Right atrium auricular region (tissue), 2 donors: Measurements from ENCODE around the gene BMPR1A. TPM values are rescaled to one million over a fixed set of nuclear protein-coding genes. Genes with fewer than 3 reads are reported as not detected.

Source experiments
- DNase-seq: peaks from one replicate; pipeline ENCODE4 v3.0.0-alpha.2; 2019; ENCODE audit warnings: low spot score
- H3K27ac ChIP-seq, 2 donors: fragments of 200-600 bp; sonication (generic); 1 replicate in 1 of 2; 2 replicates in 1 of 2; pipeline ENCODE4 v1.5.1; 2016 to 2019
- H3K27me3 ChIP-seq, 2 donors: fragments of 200-600 bp; sonication (generic); one replicate each; pipeline versions ENCODE4 v1.5.1 to v1.6.0; 2017 to 2019
- H3K36me3 ChIP-seq: fragments of 200-600 bp; sonication (generic); one replicate; pipeline ENCODE4 v1.5.1; 2016
- H3K4me1 ChIP-seq, 2 donors: fragments of 200-600 bp; sonication (generic); one replicate each; pipeline versions ENCODE4 v1.5.1 to v1.6.0; 2017 to 2019
- H3K4me3 ChIP-seq, 2 donors: fragments of 200-600 bp; sonication (generic); 1 replicate in 1 of 2; 2 replicates in 1 of 2; pipeline ENCODE4 v1.5.1; 2017 to 2019; ENCODE audit warnings: mild to moderate bottlenecking in 1 of 2, moderate library complexity in 1 of 2
- H3K9me3 ChIP-seq, 2 donors: fragments of 200-600 bp; sonication (generic); one replicate each; pipeline ENCODE4 v1.5.1; 2019
- total RNA-seq, 2 donors: library from RNA; depleted of rRNA; stranded (reverse); fragments of >200 nt; gene quantifications; one replicate each; pipeline ENCODE4 v1.1.0, GENCODE V29; 2016
- TF ChIP-seq, protein P1 (sequence below), 2 donors: fragments of 200-600 bp; sonication (generic); IDR thresholded peaks; one replicate each; pipeline ENCODE4 v1.5.1; 2019; ENCODE audit warnings: antibody characterized with exemption in 2 of 2

The BMPR1A gene
- total RNA-seq, 2 donors from 2014 or later, result 28.6 to 41.2 TPM

DNA sequence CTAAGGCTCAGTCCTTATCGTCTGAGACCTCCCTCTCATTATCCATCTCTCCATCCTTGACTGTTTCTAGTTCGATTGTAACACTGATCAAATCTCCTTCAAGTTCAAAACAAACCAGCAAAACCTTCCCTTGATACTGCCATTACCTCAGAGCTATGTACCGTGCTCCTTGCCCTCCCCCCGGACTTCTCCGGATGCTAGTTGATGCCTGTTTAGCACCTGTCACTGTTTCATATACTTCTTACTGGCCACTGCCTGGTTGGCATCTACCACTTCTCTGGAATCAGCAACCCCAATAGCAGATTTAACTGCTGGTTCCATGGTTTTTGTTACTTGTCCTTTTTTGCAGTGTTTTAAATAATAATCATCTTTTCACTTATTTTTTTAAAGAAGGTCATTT is 64.1 kb downstream of the BMPR1A start:
- H3K4me3 ChIP-seq, result no peak overlapping the region
- H3K36me3 ChIP-seq, result no peaks in the 10 kb centered on the region
- H3K27ac ChIP-seq, result no peak overlapping the region
- no peaks in the 10 kb centered on the region for H3K27me3 ChIP-seq
- TF ChIP-seq, protein P1, sequence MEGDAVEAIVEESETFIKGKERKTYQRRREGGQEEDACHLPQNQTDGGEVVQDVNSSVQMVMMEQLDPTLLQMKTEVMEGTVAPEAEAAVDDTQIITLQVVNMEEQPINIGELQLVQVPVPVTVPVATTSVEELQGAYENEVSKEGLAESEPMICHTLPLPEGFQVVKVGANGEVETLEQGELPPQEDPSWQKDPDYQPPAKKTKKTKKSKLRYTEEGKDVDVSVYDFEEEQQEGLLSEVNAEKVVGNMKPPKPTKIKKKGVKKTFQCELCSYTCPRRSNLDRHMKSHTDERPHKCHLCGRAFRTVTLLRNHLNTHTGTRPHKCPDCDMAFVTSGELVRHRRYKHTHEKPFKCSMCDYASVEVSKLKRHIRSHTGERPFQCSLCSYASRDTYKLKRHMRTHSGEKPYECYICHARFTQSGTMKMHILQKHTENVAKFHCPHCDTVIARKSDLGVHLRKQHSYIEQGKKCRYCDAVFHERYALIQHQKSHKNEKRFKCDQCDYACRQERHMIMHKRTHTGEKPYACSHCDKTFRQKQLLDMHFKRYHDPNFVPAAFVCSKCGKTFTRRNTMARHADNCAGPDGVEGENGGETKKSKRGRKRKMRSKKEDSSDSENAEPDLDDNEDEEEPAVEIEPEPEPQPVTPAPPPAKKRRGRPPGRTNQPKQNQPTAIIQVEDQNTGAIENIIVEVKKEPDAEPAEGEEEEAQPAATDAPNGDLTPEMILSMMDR (IDR thresholded peaks at IDR 0.05), result no peak
- H3K9me3 ChIP-seq, result no peaks in the 10 kb centered on the region
- DNase-seq, result no peak
- peaks cover 0 to 39% of the 10 kb centered on the region in 2 donors for H3K4me1 ChIP-seq

DNA sequence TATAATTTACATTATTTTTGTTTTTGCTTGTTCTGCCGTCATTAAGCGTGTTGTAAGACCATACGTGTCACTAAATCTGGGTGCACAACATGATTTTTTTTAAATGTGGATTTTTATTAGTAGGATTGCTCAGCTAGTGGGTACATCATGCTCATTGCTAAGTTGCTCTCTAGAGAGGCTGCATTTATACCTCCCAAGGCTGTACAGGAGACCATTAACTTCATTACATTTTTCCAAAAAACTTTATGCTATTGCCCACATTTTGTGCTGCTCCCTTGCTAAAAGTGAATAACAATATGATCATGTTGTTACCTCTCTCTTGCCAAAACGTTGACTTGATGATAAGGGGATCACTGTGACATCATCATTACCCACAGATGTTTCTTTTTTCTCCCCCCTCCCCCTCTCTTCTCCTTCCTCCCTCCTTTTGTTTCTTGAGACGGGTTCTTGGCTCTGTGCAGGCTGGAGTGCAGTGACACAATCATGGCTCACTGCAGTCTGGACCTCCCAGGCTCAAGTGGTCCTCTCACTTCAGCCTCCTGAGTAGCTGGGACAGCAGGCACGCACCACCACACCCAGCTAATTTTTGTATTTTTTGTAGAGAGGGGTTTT is 65.1 kb downstream of the BMPR1A start:
- no peaks in the 10 kb centered on the region for H3K36me3 ChIP-seq
- H3K9me3 ChIP-seq, result no peaks in the 10 kb centered on the region
- H3K4me3 ChIP-seq, result no peak overlapping the region
- TF ChIP-seq, protein P1 (IDR thresholded peaks at IDR 0.05), result no peak
- no peak for DNase-seq
- H3K4me1 ChIP-seq, result peaks cover 0 to 32% of the 10 kb centered on the region in 2 donors
- H3K27ac ChIP-seq, result no peak overlapping the region
- H3K27me3 ChIP-seq, result no peaks in the 10 kb centered on the region

DNA sequence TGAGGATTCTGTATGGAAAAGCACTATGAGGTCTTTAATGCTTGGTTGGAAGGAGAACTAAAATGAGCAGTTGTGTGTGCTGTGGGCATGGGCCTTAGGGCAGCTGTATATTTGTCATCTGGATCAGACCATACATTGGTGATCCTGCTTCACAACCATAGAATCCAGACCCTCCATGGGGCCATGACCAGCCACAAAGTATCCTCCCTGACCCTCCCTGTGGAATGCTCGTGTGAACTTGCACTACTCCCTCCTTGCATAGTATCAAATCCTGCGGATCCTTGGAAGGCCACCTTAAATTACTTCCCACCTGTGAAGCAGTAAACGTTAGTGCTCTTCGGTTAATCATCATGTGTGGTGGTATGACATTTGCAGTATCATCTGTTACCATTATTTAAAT is 67.1 kb downstream of the BMPR1A start:
- H3K27ac ChIP-seq, result no peak overlapping the region

DNA sequence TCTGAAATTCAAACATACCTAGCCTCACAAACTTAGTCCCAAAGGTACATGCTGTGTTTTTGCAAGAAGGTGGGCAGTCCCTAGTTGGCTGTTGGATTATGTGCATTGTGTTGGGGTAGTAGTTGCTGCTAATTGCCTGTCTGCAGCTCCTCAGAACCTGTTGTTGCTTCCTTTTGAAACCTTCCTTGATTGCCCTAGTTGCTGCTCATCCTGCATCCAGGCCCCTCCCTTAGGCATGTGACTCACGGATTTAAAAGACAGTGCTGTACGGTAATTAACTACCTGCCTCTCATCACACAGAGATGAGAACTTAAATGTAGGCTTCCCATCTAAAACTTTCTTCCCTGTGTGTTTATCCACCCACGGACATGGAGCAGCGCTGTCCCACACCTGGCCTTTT is 67.7 kb downstream of the BMPR1A start:
- H3K27ac ChIP-seq, result no peak overlapping the region
- H3K27me3 ChIP-seq, result no peaks in the 10 kb centered on the region
- H3K36me3 ChIP-seq, result no peaks in the 10 kb centered on the region
- H3K4me1 ChIP-seq, result peaks cover 0 to 38% of the 10 kb centered on the region in 2 donors
- no peak for DNase-seq
- H3K4me3 ChIP-seq, result no peak overlapping the region
- TF ChIP-seq, protein P1 (IDR thresholded peaks at IDR 0.05), result no peak
- no peaks in the 10 kb centered on the region for H3K9me3 ChIP-seq

More for the DNA sequence above, 67.1 kb downstream of the BMPR1A start:
- H3K9me3 ChIP-seq, result no peaks in the 10 kb centered on the region
- peaks cover 0 to 36% of the 10 kb centered on the region in 2 donors for H3K4me1 ChIP-seq
- no peak overlapping the region for H3K4me3 ChIP-seq
- H3K27me3 ChIP-seq, result no peaks in the 10 kb centered on the region
- H3K36me3 ChIP-seq, result no peaks in the 10 kb centered on the region
- DNase-seq, result no peak
- TF ChIP-seq, protein P1 (IDR thresholded peaks at IDR 0.05), result no peak

DNA sequence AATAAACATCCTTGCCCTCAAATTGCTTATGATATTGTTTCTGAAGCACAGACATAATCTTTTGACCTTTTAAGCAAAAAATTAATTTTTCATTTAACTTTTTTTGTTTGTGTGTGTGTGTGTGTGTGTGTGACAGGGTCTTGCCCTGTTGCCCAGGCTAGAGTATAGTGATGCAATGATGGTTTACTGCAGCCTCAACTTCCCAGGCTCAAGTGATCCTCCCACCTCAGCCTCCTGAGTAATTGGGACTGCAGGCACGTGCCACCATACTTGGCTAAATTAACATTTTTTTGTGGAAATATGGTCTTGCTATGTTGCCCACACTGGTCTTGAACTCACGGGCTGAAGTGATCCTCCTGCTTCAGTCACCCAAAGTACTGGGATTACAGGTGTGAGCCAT is 68.9 kb downstream of the BMPR1A start:
- DNase-seq, result no peak
- Histone ChIP-seq H3K27ac (no peak overlapping the region), H3K9me3 (no peaks in the 10 kb centered on the region), H3K4me1 (peaks cover 0 to 50% of the 10 kb centered on the region in 2 donors), H3K27me3 (no peaks in the 10 kb centered on the region), H3K36me3 (no peaks in the 10 kb centered on the region), H3K4me3 (no peak overlapping the region)
- TF ChIP-seq, protein P1 (IDR thresholded peaks at IDR 0.05), result no peak

DNA sequence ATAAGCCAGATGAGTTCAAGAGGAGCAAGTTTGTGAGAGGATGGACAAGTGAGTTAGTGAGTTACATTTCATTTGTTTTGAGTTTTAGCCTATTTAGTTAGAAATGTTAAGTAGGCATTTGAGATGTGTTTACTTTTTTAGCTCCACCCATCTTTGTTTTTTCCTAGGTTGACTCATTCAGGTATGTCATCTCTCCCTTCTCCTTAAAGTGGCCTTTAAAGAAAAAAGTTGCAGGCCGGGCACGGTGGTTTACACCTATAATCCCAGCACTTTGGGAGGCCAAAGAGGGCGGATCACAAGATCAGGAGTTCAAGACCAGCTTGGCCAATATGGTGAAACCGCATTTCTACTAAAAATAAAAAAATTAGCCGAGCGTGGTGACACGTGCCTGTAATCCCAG is 71.2 kb downstream of the BMPR1A start:
- TF ChIP-seq, protein P1 (IDR thresholded peaks at IDR 0.05), result no peak
- Histone ChIP-seq H3K36me3 (no peaks in the 10 kb centered on the region), H3K4me1 (peaks cover 0 to 36% of the 10 kb centered on the region in 2 donors), H3K9me3 (no peaks in the 10 kb centered on the region), H3K27me3 (no peaks in the 10 kb centered on the region), H3K4me3 (no peak overlapping the region), H3K27ac (no peak overlapping the region)
- DNase-seq, result no peak
